IPS DF 19.7 (cell line): ENCODE measurements around the gene DSTN.

Experiments used
- DNase-seq: peaks from one replicate; pipeline ENCODE4 v3.0.0-alpha.2; 2013; ENCODE audit warnings: low read depth, low spot score

Gene DSTN

DNA sequence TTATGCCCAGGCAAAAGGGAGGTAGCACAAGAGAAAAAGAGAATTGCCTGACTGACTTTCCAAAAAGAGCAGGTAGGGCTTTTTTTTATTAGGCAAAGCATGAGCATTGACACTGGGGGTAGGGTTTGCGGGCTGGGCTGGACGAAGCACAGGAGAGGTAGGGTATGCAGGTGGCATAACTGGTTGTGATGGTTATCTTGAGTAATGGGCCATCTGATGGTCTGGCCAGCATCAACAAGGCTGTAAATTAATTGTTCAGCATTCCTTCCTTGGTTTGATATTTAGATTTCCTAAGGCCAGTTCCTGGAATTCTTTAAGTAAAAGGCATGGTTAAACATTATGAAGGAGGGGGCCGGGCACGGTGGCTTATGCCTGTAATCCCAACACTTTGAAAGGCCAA lies 24.7 kb upstream of the DSTN start:
- DNase-seq: no peak

DNA sequence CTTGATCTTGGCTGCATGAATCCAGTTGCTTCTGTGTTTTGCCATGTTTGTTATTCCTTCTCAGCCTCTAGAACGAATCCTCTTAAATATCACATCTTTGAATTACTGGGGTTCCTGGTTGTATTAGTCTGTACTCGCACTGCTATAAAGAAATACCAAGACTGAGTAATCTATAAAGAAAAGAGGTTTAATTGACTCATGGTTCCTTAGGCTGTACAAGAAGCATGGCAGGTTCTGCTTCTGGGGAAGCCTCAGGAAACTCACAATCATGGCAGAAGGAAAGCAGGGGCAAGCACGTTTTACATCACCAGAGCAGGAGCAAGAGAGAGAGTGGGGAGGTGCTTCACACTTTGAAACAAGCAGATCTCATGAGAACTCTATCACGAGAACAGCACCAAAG lies 20.7 kb upstream of the DSTN start:
- no peak for DNase-seq

DNA sequence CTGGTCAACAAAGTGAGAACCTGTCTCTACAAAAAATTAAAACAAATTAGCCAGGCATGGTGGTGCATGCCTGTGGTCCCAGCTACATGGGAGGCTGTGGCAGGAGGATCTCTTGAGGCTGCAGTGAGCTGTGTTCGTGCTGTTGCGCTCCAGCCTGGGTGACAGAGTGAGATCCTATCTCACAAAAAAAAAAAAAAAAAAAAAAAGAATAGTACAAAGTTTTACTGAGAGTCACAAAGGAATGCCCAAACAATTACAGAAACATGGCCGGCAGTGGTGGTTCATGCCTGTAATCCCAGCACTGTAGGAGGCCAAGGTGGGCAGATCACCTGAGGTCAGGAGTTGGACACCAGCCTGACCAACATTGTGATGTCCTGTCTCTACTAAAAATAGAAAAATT lies 14.8 kb upstream of the DSTN start:
- no peak for DNase-seq

DNA sequence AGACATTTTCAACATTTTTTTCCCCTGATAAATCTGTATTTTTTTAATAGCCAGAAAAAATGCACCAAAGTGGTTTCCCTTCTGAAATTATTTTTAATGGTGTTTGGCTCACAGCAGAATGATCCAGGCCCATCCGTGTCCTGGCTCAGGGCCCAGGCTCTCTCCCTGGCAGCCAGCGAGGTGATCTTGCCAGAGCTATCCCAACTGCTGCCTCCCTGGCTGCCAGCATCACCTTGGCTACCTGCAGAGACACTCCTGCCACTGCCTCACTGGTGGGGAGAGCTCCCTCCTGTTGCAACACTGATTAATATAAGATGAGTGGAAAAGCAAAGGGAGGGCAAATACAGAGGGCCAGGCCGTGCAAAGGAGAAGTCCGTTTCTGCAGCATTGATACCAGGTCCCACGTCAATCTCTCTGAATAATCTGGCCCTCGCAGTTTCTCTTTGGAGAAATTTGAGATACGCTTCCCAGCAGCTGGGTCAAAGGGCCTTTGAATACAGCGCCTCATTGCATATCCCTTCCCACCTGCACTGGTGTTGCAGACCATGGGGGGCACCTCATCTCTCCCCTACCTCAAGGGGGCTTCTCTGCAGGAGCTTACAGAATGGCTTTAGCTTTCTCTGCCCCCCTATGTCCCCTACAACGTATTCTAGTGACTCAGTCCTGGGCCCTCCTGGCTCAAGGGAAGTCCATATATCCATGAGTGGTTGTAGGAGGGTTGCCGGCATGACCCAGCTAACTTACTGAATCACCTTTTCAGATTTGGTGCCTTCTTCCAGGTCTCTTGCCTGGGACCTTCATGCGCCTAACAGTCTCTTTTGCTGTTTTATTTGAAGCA lies 12.8 kb upstream of the DSTN start:
- DNase-seq: no peak

DNA sequence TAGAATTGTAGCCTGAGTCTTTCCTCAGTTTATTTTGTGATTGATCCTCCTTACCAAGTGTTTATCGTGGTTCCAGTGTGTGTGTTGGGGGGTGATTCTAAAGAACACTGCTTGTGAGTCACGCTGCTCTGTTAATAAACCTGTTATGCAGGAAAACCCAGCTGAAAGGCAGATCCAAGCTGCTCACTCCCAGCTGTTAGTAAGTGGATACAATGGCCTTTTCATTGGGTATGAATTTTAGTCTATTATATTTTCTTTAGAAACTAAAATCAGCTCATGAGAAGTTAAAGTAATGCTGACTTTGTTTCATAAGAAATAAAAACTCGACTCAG lies 12.2 kb upstream of the DSTN start:
- no peak for DNase-seq

DNA sequence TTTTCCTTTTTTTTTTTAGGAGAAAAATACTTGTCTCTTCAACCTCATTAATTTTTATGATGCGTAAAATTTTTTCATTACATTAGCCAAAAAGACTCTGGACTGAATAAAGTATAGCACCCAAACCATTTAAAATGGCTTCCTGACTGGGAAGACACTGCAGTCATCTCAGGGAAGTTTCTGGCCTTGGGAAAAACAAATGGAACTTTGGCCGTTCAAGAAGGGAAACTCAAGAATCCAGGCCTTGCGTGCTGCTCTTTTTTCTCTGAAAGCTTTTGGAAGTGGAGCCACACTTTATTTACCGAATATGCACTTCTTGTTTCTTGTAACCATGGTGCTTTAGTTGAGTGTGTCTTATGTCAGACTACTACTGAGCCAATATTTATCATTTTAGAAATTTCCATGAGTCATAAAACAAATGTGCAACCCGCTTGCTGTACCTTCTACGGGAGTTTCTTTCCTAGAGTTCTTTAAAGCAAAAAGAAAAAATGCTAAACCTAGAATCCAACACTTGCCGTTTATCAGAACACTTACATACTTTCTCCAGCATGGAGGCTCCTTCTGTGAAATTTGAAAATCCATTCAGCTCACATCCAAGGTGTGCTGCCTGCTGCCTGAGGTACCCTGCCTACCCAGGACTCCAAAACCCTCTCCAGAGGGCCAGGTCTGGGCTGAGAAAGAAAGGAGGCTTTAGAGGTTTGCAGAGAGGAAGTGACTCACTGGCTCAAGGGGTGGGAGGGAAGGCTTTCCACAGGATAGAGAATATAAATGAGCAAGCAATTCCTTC lies 11.5 kb upstream of the DSTN start:
- peak; percentile 64 for DNase-seq

DNA sequence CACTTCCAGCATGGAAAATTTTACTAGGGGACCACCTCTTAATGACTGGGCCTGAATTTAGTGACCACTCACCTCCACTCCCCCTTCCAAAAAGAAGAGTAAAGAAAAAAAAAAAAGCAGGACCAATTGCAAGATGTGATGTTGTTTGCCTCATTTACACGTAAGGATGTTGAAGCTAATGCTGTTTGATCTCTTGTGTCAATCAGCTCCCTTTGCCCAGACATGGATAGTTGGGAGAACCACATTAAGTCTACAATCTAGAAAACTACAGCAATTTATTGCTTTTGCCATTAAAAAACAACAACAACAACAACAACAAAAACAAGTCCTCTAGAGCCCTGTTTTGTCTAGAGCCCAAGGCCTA lies 11.0 kb upstream of the DSTN start:
- DNase-seq: no peak

DNA sequence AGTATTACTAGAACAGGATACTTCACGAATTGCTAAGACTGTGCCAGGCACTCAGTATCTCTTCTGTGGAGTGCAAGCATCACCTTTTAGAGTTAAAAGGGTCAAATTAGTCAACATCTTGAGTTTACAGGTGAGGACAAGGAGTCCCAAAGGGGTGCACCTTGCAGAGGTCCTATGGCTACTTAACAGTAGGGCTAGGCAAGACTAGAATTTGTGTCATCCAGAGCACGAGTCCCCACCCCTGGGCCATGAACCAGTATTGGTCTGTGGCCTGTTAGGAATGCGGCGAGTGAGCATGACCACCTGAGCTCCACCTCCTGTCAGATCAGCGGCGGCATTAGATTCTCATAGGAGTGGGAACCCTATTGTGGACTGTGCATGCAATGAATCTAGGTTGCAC lies 10.5 kb upstream of the DSTN start:
- DNase-seq: no peak

DNA sequence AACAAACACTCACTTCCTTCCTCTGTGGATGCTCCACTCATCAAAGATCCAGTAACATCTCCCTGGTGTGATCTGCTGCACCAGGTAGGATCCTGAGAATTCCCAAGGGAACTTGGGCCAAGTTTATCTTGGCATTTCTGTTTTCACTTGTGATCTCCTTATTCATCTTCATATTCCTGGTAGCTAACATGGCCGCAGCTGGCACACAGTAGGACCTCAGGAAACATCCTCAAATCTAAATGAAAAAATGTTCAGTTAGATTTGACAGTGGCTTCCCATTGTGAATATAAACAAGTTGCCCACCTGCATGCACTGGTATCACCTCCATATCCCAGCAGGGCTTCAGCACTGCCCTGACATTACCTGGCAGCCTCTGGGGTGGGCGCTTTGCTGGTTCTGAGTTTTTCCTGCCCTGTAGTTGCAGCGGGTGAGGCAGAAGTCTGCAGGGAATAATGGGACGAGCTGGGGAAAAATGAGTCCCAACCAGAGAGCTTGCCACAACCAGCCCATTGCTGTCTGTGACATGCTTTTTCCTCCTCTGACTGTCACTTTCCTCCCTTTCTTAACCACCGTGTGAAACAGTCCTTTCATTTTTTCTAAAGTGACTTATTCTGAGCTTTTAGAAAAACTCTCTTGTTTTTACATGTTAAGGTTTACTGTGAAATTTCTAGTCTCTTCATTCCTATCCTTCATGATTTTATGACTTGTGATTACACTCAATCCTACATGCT lies 9.4 kb upstream of the DSTN start:
- DNase-seq: no peak

DNA sequence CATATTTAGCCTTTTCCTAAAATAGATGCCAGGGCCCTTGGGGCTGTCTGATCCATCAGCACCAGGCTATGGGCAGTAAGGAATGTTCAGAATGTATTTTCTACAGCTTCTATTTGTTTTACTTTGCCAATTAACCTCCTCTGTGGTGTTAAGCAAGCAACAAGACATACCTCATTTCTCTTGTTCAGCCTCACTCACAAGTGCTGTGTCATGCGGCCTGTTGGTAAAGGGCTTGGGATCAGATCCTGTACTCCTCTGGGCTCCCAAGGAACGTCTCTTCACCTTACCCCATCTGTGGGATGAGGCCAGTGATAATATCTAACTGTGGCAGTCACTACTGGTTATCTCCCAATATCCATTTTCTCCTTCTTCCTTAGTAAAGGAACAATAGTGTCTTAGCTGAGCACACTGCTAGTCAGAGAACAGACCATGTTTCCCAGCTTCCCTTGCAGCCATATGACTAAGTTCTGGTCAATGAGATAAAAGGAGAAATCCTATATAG lies 7.0 kb upstream of the DSTN start:
- no peak for DNase-seq

DNA sequence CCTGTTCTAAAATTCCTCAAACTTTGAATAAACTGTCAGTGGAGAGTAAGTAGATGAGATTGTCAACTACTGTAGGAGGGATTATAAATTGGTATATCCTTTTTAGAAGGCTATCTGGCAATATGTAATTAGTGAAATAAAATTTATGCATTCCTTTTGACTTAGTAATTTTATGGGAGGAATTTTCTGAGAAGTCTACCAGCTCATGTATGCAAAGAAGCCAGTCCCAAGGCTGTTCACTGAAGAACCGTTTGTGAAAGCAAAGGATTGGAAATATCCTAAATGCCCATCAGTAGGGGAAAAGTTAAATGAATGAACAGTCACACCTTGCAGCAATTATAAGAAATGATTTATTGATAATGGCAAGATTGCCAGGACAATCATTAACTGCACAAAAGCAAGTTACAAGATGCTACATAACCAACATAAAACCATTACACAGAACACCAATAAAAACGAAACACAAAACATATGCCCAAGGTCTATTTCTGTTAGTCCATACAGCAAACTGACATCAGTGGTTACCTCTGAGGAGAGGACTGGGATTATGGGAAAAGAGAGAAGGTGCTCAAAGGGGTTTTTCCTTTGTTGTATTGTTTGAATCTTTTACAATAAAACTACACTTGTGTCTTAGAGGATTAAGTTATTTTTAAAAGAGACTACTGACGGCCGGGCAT lies 4.6 kb upstream of the DSTN start:
- no peak for DNase-seq

DNA sequence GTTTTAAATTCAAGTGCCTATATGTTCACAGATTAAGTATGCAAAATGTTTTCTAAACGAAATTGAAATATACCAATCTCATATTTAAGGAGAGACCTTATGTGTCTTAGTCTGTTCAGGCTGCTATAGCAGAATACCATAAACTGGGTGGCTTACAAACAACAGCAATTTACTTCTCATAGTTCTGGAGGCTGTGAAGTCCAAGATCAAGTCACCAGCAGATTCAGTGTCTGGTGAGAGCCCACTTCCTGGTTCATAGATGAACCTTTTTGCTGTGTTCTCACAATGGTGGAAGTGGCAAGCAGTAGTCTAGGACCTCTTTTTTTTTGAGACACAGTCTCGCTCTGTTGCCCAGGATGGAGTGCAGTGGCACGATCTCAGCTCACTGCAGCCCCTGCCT lies 3.5 kb upstream of the DSTN start:
- no peak for DNase-seq

DNA sequence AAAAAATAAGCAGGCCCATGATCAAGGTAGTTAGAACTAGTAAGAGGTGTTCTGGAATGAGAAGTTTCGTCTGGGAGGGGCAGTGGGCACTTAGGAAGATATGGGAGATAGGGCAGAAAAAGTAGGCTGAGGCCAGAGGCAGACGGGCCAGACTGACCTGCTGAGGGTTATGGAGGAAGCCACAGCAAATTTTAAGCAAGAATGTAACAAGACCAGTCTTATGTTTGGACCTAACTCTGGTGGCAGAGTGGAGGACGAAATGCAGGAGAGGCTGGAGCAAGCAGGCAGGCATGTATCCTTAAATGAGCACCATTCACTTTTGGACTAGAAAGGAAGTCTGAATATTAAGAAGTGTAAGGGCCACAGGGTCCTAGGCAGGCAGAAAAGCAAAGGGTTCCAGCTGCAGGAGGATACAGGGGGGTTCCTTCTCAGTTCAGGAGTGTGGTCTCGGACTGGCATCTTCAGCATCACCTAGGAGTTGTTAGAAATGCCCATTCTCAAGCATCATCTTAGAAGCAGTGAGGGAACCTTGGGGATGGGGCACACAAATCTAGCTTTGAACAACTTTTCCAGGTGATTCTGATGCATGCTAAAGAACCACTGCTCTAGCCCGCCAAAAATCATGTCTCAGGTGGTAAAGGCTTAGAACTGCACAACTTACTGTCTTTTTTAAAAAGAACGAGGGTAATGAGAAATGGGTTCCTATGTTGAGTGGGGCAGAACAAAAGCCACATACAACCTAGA lies 1.7 kb upstream of the DSTN start:
- DNase-seq: no peak

DNA sequence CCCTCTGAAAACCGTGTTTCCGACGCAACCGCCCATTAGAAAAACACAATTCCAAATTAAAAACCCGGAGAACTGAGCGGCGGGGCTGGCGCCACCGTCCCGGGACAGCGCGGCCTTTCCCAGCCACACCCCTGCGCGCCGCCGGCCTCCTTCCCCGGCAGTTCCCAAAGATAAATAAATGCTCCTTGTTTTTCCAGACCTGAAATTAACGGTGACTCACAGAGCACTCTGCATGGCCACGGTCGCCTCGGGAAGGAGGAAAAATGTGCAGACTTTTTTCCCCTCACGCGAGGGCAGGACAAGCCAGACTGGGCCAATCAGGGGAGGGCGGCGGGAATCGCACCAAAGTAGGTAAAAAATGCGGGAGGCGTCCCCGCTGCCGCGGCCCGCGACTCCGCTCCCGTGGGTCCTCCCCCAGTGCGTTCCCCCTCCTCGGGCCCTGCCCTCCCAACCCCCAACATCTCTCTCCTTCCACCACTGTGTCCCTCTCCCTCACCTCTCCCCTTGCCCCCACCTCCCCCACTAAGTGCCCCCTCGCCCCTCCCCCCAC lies 828 bp upstream of the DSTN start:
- DNase-seq: peak; percentile 20

DNA sequence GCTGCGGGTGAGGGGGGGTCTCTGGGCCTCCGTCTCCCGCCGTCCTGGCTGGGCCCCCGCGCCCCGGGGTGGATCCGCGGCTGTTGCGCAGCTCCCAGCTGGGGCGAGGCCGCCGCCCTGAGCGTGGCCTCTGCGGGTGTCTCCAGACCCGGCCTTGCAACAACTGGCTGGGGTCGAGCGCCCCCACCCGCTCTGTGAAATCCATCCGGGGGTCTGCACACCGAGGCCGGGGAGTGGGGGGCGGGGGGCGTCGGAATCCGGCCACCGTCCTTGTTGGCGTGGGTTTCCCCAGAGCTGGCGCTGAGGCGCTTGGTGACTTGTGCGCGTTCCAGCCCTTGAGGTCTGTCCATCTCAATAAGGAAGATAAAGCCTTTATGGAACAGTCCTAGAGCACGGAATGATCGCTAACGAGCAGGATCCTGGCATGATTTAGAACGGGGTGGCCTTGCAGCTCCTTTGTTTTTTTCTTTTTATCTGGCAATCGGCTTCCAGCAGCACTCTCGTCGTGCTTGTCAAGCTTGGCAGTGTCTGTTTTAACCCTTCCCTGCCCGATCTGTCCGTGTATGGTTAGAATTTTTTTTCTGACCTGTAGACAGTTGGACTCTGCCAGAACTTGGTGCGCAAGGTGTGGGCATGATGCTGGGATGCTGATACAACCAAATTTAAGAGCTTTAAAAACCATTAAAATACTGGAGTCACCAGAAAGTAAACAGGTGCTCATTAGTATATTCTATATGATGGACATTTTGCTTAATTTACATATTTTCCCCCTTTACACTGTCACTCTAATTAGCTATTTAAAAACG lies 675 bp downstream of the DSTN start:
- no peak for DNase-seq

DNA sequence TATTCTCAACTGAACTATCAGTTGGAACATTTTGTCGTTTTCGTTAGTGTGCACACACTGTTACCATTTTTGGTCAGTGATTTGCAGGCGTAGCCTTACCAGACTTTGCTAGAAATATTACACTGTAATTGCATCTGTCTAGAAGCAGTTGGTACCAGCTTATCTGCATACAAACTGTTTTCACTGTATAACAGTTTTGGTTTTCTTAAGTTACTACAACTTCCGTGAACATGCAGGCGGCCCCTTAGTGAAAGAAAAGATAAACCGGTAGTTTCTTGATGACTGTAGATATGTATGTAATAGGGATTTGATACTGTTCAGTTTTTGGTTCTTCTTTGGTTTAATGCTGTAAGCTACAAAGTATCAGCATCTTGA lies 1.3 kb downstream of the DSTN start:
- no peak for DNase-seq

DNA sequence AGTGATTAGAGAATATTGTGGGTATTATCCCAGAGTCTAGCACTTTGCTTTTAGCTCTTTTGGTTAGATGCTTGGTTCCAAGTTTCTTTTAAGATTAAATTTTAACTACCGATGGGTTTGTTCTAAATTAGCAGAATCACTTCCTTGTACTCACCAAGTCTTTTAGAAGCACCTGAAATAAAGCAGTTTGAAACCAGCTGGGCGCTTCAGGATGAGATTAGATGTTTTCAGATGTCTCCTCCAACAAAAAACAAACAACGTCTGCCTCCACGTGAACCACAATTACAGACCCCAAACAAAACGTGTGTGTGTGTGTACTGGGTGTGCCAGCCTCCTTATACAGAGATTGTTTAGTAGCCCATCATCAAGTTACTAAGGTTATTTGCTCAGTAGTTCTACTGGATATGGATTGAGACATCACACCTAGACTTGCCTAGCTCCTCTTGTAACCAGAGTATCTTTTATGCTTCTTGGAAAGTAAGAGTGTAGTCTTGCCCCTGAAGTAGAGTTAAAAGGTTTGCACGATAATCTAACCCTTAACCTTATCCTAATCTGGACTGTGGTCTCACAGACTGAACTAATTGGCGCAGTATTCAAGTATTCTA lies 2.3 kb downstream of the DSTN start:
- DNase-seq: no peak

DNA sequence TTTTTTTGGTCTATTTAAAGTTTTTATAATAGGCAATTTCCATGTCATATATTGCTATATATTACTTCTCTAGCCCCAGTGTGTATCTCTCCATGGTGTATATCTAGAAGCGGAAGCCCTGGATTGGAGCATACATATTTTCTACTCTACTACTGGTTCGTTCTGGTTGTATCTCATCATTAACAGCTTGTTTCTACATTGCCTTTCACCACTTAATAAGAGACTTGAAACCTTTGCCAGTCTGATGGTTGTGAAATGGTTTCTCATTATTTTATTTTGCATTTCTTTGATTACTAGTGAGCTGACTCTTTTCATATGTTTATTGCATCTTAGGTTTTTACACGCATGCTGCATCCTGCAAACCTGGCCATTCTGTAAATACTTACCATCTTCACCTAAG lies 3.6 kb downstream of the DSTN start:
- no peak for DNase-seq

DNA sequence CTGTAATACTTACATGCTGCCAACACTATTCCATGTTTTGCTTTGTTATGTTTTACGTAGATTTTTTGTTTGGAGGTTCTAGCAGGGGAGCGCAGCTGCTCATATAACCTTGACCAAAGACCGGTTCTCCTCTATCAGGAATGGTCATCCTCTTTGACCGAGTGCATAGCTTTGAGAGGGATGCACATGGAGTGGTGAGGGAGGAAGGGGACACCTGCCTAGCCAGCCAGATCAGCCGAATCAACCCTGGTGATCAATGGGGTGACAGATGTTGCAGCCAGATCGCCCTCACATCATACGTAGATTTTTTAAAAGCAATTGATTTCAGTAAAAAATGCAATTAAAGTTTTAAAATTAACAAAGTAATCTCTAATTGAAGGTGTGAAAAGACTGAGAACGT lies 6.3 kb downstream of the DSTN start:
- DNase-seq: no peak
